ENCODE results near the gene RYR3.

The RYR3 gene

DNA sequence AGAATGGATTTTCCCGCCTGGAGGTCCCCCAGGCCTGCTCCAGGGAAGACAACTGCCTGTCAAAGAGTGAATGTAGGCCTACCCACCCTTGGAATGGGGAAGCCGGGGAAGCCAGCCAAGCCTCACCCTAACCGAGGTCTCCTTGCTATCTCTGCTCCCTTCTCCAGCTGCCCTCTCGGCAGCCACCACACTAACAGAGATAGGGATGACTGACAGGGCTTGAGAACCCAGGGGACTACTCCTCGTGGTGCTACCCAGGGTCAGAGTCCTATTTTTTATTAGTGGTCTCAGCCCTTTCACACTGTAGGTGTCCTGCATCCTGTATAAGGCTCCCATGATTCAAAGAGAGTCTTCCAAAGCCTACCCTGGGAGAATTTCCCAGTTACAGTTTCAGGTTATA lies 496.9 kb downstream of the RYR3 start:
- H4K20me1 ChIP-seq (ENCODE audit: insufficient read depth, low read length) = no peaks in the 10 kb centered on the region
- no peaks in the 10 kb centered on the region for H3K9me2 ChIP-seq (replicated peaks; ENCODE audit: insufficient read depth, low read length)
- H3K9ac ChIP-seq (ENCODE audit: low read length) = no peak overlapping the region
- H2AFZ ChIP-seq (ENCODE audit: low read length) = no peak overlapping the region
- peaks cover 1% of the 10 kb centered on the region for H3K4me1 ChIP-seq (ENCODE audit: low read length)
- no peaks in the 10 kb centered on the region for H3K9me3 ChIP-seq (replicated peaks; ENCODE audit: insufficient read depth, low read length)
- H3K27ac ChIP-seq (ENCODE audit: low read length) = no peak overlapping the region
- no peak overlapping the region for H3K4me2 ChIP-seq (ENCODE audit: low read depth, low read length)
- no peaks in the 10 kb centered on the region for H3K27me3 ChIP-seq (replicated peaks; ENCODE audit: insufficient read depth, low read length)
- no peaks in the 10 kb centered on the region for H3K36me3 ChIP-seq (replicated peaks; ENCODE audit: insufficient read depth, low read length)
- H3K4me3 ChIP-seq (ENCODE audit: low read length) = no peak overlapping the region
- no peaks in the 10 kb centered on the region for H3K79me2 ChIP-seq (ENCODE audit: low read length)
- TF ChIP-seq EZH2phosphoT487 (IDR thresholded peaks at IDR 0.05; ENCODE audit: low read length) (no peak), EZH2 (optimal IDR thresholded peaks at IDR 0.05; ENCODE audit: low read depth, low read length) (no peak), CTCF (IDR thresholded peaks at IDR 0.05; ENCODE audit: low read length) (no peak)
- no peaks in the 10 kb centered on the region for H3F3A ChIP-seq (ENCODE audit: insufficient read depth, low read length)
- DNase-seq = no peak

DNA sequence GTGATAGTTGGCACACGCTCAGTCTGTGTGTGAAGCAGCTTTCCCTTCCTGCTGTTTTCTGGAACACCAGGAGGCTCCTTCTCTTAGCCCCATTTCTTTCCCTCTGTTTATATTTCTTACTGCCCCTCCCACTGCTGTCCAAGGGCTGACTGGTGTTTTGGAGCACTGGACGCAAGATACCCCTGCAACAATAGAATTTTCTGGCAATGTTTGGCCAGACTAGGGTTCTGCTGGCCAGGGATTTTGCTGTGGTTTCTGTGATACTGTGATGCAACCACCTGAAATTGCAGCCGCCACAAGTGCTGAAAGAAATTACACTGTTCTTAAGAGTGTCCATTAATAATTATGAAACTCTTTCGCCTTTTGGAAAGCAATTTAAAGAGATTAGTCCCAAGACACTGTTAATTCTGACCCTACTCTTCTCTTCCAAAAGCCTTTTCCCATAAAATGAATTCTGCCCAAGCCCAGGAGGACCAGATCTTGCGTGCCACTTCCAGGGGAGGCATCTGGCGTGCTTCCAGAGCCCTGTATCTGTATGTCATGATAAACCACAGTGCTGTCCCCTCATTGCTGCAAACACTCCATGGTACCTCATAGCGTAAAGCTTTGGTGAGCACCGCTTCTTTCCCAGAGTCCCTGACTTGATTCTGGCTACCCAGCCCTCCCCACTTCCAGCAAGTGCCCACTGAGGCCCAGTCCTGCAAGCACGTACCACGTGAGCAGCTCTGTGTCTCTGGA lies 498.1 kb downstream of the RYR3 start:
- Histone ChIP-seq H3K36me3 (replicated peaks; ENCODE audit: insufficient read depth, low read length) (no peaks in the 10 kb centered on the region), H3K79me2 (ENCODE audit: low read length) (no peaks in the 10 kb centered on the region), H3K9me3 (replicated peaks; ENCODE audit: insufficient read depth, low read length) (no peaks in the 10 kb centered on the region), H3K4me2 (ENCODE audit: low read depth, low read length) (no peak overlapping the region), H4K20me1 (ENCODE audit: insufficient read depth, low read length) (no peaks in the 10 kb centered on the region), H3K4me1 (ENCODE audit: low read length) (no peaks in the 10 kb centered on the region), H3K27ac (ENCODE audit: low read length) (no peak overlapping the region), H3K9me2 (replicated peaks; ENCODE audit: insufficient read depth, low read length) (no peaks in the 10 kb centered on the region), H3K27me3 (replicated peaks; ENCODE audit: insufficient read depth, low read length) (no peaks in the 10 kb centered on the region), H3K9ac (ENCODE audit: low read length) (no peak overlapping the region), H3F3A (ENCODE audit: insufficient read depth, low read length) (no peaks in the 10 kb centered on the region), H2AFZ (ENCODE audit: low read length) (no peak overlapping the region), H3K4me3 (ENCODE audit: low read length) (no peak overlapping the region)
- DNase-seq = no peak
- TF ChIP-seq EZH2 (optimal IDR thresholded peaks at IDR 0.05; ENCODE audit: low read depth, low read length) (no peak), CTCF (IDR thresholded peaks at IDR 0.05; ENCODE audit: low read length) (no peak), EZH2phosphoT487 (IDR thresholded peaks at IDR 0.05; ENCODE audit: low read length) (no peak)

DNA sequence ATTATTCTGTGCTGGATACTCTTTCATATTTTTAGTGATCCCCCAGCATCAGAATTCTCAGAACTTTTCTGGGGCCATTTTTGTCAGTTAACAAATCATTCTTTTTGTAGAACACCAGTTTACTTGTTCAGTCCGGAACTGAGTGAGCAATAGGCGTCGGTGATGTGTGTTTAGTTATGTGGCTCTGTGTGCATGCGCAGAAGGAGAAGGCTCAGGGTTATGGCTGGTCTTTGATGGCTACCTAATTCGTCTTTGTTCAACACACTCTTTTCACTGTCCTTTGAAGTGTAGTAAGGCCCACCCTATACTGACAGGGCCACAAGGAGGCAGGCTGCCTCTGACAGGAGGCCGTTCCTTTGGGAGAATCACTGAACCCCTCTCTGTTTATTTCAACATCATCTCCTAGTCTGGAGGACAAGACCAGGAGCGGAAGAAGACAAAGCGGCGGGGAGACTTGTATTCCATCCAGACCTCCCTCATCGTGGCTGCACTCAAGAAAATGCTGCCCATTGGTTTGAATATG lies 499.4 kb downstream of the RYR3 start:
- Histone ChIP-seq H3K4me3 (ENCODE audit: low read length) (no peak overlapping the region), H3K9me3 (replicated peaks; ENCODE audit: insufficient read depth, low read length) (no peaks in the 10 kb centered on the region), H3F3A (ENCODE audit: insufficient read depth, low read length) (no peaks in the 10 kb centered on the region), H2AFZ (ENCODE audit: low read length) (no peak overlapping the region), H3K27me3 (replicated peaks; ENCODE audit: insufficient read depth, low read length) (no peaks in the 10 kb centered on the region), H3K9me2 (replicated peaks; ENCODE audit: insufficient read depth, low read length) (no peaks in the 10 kb centered on the region), H3K79me2 (ENCODE audit: low read length) (no peaks in the 10 kb centered on the region), H3K27ac (ENCODE audit: low read length) (no peak overlapping the region), H3K36me3 (replicated peaks; ENCODE audit: insufficient read depth, low read length) (no peaks in the 10 kb centered on the region), H3K4me1 (ENCODE audit: low read length) (no peaks in the 10 kb centered on the region), H4K20me1 (ENCODE audit: insufficient read depth, low read length) (no peaks in the 10 kb centered on the region), H3K9ac (ENCODE audit: low read length) (no peak overlapping the region), H3K4me2 (ENCODE audit: low read depth, low read length) (no peak overlapping the region)
- TF ChIP-seq CTCF (IDR thresholded peaks at IDR 0.05; ENCODE audit: low read length) (no peak), EZH2phosphoT487 (IDR thresholded peaks at IDR 0.05; ENCODE audit: low read length) (no peak), EZH2 (optimal IDR thresholded peaks at IDR 0.05; ENCODE audit: low read depth, low read length) (no peak)
- no peak for DNase-seq
